CD14-positive monocyte (primary cell): ENCODE measurements around the gene CNOT4. TPM values are rescaled to one million over a fixed set of nuclear protein-coding genes. Genes with fewer than 3 reads are reported as not detected.

Experiments
- DNase-seq, 3 donors: peaks; one replicate each; pipeline ENCODE4 v3.0.0-alpha.2; 2011 to 2022
- H2AFZ ChIP-seq: 2 replicates; pipeline ENCODE4 v1.6.0; 2012; ENCODE audit warnings: mild to moderate bottlenecking, low read depth, low read length, inconsistent platforms; ENCODE audit not compliant: insufficient read depth, poor library complexity, severe bottlenecking
- H3K27ac ChIP-seq, 2 donors: 1 replicate in 1 of 2; 2 replicates in 1 of 2; pipeline ENCODE4 v1.5.1; 2012 to 2013; ENCODE audit warnings: low read length in 2 of 2, control low read depth in 1 of 2, inconsistent platforms in 1 of 2, low read depth in 1 of 2, mild to moderate bottlenecking in 1 of 2
- H3K27me3 ChIP-seq, 2 donors: one replicate each; pipeline versions ENCODE4 v1.6.0 to v1.6.1; 2011 to 2013; ENCODE audit warnings: low read length in 2 of 2; ENCODE audit not compliant: control insufficient read depth in 2 of 2, insufficient read depth in 2 of 2
- H3K36me3 ChIP-seq, 2 donors: replicated peaks in 1 of 2; 1 replicate in 1 of 2; 2 replicates in 1 of 2; pipeline versions ENCODE4 v1.5.1 to v1.6.1; 2012 to 2013; ENCODE audit warnings: low read length in 2 of 2, control low read depth in 1 of 2, inconsistent platforms in 1 of 2, mild to moderate bottlenecking in 1 of 2; ENCODE audit not compliant: insufficient read depth in 2 of 2, control insufficient read depth in 1 of 2
- H3K4me1 ChIP-seq, 2 donors: 1 replicate in 1 of 2; 2 replicates in 1 of 2; pipeline versions ENCODE4 v1.5.1 to v1.6.1; 2012 to 2013; ENCODE audit warnings: low read length in 2 of 2, control low read depth in 1 of 2, inconsistent platforms in 1 of 2, mild to moderate bottlenecking in 1 of 2, moderate library complexity in 1 of 2; ENCODE audit not compliant: insufficient read depth in 2 of 2, control insufficient read depth in 1 of 2
- H3K4me2 ChIP-seq: replicated peaks from 2 replicates; pipeline ENCODE3; 2012; ENCODE audit warnings: low read length, moderate library complexity, mild to moderate bottlenecking; ENCODE audit not compliant: poor library complexity, severe bottlenecking; ENCODE audit errors: extremely low read depth
- H3K4me3 ChIP-seq, 3 experiments: fragments of 200-600 bp in 1 of 3; sonication (generic) in 1 of 3; replicated peaks in 1 of 3; 1 replicate in 2 of 3; 2 replicates in 1 of 3; pipeline ENCODE4 v1.5.1; 2011 to 2013; ENCODE audit warnings: low read length in 3 of 3, mild to moderate bottlenecking in 3 of 3, control low read depth in 2 of 3, low read depth in 2 of 3, inconsistent platforms in 1 of 3, moderate library complexity in 1 of 3
- H3K79me2 ChIP-seq: 2 replicates; pipeline ENCODE4 v1.6.0; 2012; ENCODE audit warnings: mild to moderate bottlenecking, control low read depth, inconsistent platforms, low read length, moderate library complexity; ENCODE audit not compliant: insufficient read depth
- H3K9ac ChIP-seq: 2 replicates; pipeline ENCODE4 v1.6.0; 2017; ENCODE audit warnings: low read length, mild to moderate bottlenecking; ENCODE audit not compliant: insufficient read depth, poor library complexity, severe bottlenecking
- H3K9me3 ChIP-seq, 2 donors: replicated peaks in 1 of 2; 1 replicate in 1 of 2; 2 replicates in 1 of 2; pipeline versions ENCODE4 v1.5.1 to v1.6.1; 2012 to 2013; ENCODE audit warnings: low read length in 2 of 2, control low read depth in 1 of 2; ENCODE audit not compliant: control insufficient read depth in 1 of 2, insufficient read depth in 1 of 2
- H4K20me1 ChIP-seq: 2 replicates; pipeline ENCODE4 v1.6.0; 2012; ENCODE audit warnings: mild to moderate bottlenecking, low read length, control low read depth, moderate library complexity; ENCODE audit not compliant: insufficient read depth
- H3K27ac Mint-ChIP-seq, 7 donors: one replicate each; pipeline ENCODE4 v1.8.0; 2020; ENCODE audit warnings: mild to moderate bottlenecking in 7 of 7, mixed read lengths in 7 of 7, moderate library complexity in 6 of 7, inconsistent platforms in 2 of 7
- H3K27me3 Mint-ChIP-seq, 3 donors: one replicate each; pipeline ENCODE4 v1.8.0; 2021 to 2022; ENCODE audit warnings: low read depth in 3 of 3, mild to moderate bottlenecking in 3 of 3, mixed read lengths in 3 of 3, moderate library complexity in 3 of 3, inconsistent platforms in 1 of 3
- H3K36me3 Mint-ChIP-seq, 2 donors: one replicate each; pipeline ENCODE4 v1.8.0; 2020; ENCODE audit warnings: mixed read lengths in 2 of 2, inconsistent platforms in 1 of 2, mild to moderate bottlenecking in 1 of 2
- H3K4me1 Mint-ChIP-seq: one replicate; pipeline ENCODE4 v1.8.0; 2020; ENCODE audit warnings: mild to moderate bottlenecking, mixed read lengths
- H3K4me3 Mint-ChIP-seq, 2 donors: one replicate each; pipeline ENCODE4 v1.8.0; 2020; ENCODE audit warnings: mild to moderate bottlenecking in 2 of 2, mixed read lengths in 2 of 2, moderate library complexity in 1 of 2
- H3K9me3 Mint-ChIP-seq, 7 donors: one replicate each; pipeline ENCODE4 v1.8.0; 2020 to 2022; ENCODE audit warnings: mixed read lengths in 7 of 7, mild to moderate bottlenecking in 6 of 7, moderate library complexity in 6 of 7, inconsistent platforms in 2 of 7
- CTCF ChIP-seq: fragments of 200-600 bp; IDR thresholded peaks from one replicate; pipeline ENCODE4 v1.8.0; 2022; ENCODE audit warnings: antibody characterized with exemption, mild to moderate bottlenecking
- WGBS: methylation state at CpG from one replicate; pipeline ENCODE4 v1.1.5; 2013; ENCODE audit warnings: missing lambda C conversion rate; ENCODE audit not compliant: insufficient coverage; 5-methylcytosine and 5-hydroxymethylcytosine counted together
- intact Hi-C, 2 donors: fragments of 100-400 bp; cut with micrococcal nuclease; formaldehyde crosslinking; loops; one replicate each; pipeline versions ENCODE4 v1.15.0 to v1.15.1; 2023
- polyA plus RNA-seq, 3 donors: library from polyadenylated mRNA; depleted of rRNA in 1 of 3; unstranded in 2 of 3; stranded (reverse) in 1 of 3; fragments of 300-500 nt in 2 of 3; fragments of >200 nt in 1 of 3; fragmentation: Illumina TruSeq in 2 of 3; gene quantifications; 1 replicate in 2 of 3; 2 replicates in 1 of 3; pipeline ENCODE4 v1.2.3, GENCODE V29; 2012 to 2021

CNOT4 gene
- polyA plus RNA-seq, 3 donors, result 4.3 to 7.9 (median 6.3) TPM

GRCh38 chr7:135327458-135327857, 182.4 kb downstream of the CNOT4 start:
- H3K9ac ChIP-seq, result no peak overlapping the region
- no peak for TF ChIP-seq CTCF
- H3K4me2 ChIP-seq, result no peak overlapping the region
- DNase-seq, result no peak
- intact Hi-C loops, result no loop called here
- H3K9me3 ChIP-seq, result no peaks in the 10 kb centered on the region
- 100% methylated on average over 1 of the region's 3 CpGs for WGBS
- H2AFZ ChIP-seq, result no peak overlapping the region
- Mint-ChIP-seq H3K9me3 (peaks cover 0 to 7% (median 1%) of the 10 kb centered on the region in 7 donors), H3K27me3 (peaks cover 0 to 2% (median 0%) of the 10 kb centered on the region in 3 donors), H3K27ac (no peak overlapping the region), H3K36me3 (no peaks in the 10 kb centered on the region), H3K4me3 (no peak overlapping the region), H3K4me1 (no peaks in the 10 kb centered on the region)
- no peaks in the 10 kb centered on the region for H3K36me3 ChIP-seq
- no peaks in the 10 kb centered on the region for H3K79me2 ChIP-seq
- no peaks in the 10 kb centered on the region for H4K20me1 ChIP-seq
- no peak overlapping the region for H3K4me3 ChIP-seq
- no peaks in the 10 kb centered on the region for H3K4me1 ChIP-seq
- no peak overlapping the region for H3K27ac ChIP-seq
- no peaks in the 10 kb centered on the region for H3K27me3 ChIP-seq

- H3K4me3 ChIP-seq, result no peak overlapping the region
- no peaks in the 10 kb centered on the region for H3K4me1 ChIP-seq
- intact Hi-C loops, result no loop called here
- no peaks in the 10 kb centered on the region for H3K27me3 ChIP-seq
- peaks cover 0 to 7% (median 1%) of the 10 kb centered on the region in 7 donors for H3K9me3 Mint-ChIP-seq
- no peak for DNase-seq
- H3K4me1 Mint-ChIP-seq, result peaks cover under 1% of the 10 kb centered on the region
- H3K79me2 ChIP-seq, result no peaks in the 10 kb centered on the region
- peaks cover 0 to 2% (median 0%) of the 10 kb centered on the region in 3 donors for H3K27me3 Mint-ChIP-seq
- H2AFZ ChIP-seq, result no peak overlapping the region
- H3K4me2 ChIP-seq, result no peak overlapping the region
- no peaks in the 10 kb centered on the region for H3K9me3 ChIP-seq
- H4K20me1 ChIP-seq, result no peaks in the 10 kb centered on the region
- no peaks in the 10 kb centered on the region for H3K36me3 Mint-ChIP-seq
- no peak overlapping the region for H3K27ac ChIP-seq
- H3K9ac ChIP-seq, result no peak overlapping the region
- no peak overlapping the region for H3K4me3 Mint-ChIP-seq
- TF ChIP-seq CTCF, result no peak
- H3K36me3 ChIP-seq, result no peaks in the 10 kb centered on the region
- H3K27ac Mint-ChIP-seq, result no peak overlapping the region
Observed at GRCh38 chr7:135326636-135327280, 183.1 kb downstream of the CNOT4 start.
